GM23338 (cell line): ENCODE results near the gene IGF2BP3. TPM values are rescaled to one million over a fixed set of nuclear protein-coding genes. Genes with fewer than 3 reads are reported as not detected.

Experiments
- ATAC-seq: fragments of 200-7000 bp; cut with Tn5 transposase; 3 replicates; pipeline ENCODE4 v1.9.1; 2020
- DNase-seq: peaks from one replicate; pipeline ENCODE4 v3.0.0-alpha.2; 2015; ENCODE audit warnings: low spot score
- H2AFZ ChIP-seq: fragments of 200-600 bp; sonication (generic); 2 replicates; pipeline ENCODE4 v1.8.0; 2016; ENCODE audit warnings: antibody characterized with exemption, mild to moderate bottlenecking, moderate library complexity
- H3F3A ChIP-seq: fragments of 200-600 bp; sonication (generic); replicated peaks from 2 replicates; pipeline ENCODE4 v1.8.0; 2017; ENCODE audit warnings: antibody characterized with exemption, mixed run types, low read depth
- H3K27ac ChIP-seq: fragments of 200-600 bp; sonication (generic); 2 replicates; pipeline ENCODE4 v1.6.1; 2016; ENCODE audit warnings: low read depth
- H3K27me3 ChIP-seq: fragments of 200-600 bp; sonication (generic); 2 replicates; pipeline ENCODE4 v1.8.0; 2016; ENCODE audit warnings: mild to moderate bottlenecking, mixed run types, moderate library complexity; ENCODE audit not compliant: insufficient read depth
- H3K36me3 ChIP-seq: fragments of 200-600 bp; sonication (generic); 2 replicates; pipeline ENCODE4 v1.8.0; 2016; ENCODE audit warnings: mild to moderate bottlenecking; ENCODE audit not compliant: insufficient read depth
- H3K4me1 ChIP-seq: fragments of 200-600 bp; sonication (generic); 2 replicates; pipeline ENCODE4 v1.8.0; 2016; ENCODE audit warnings: mild to moderate bottlenecking, moderate library complexity; ENCODE audit not compliant: insufficient read depth
- H3K4me2 ChIP-seq: fragments of 200-600 bp; sonication (generic); 2 replicates; pipeline ENCODE4 v1.7.1; 2017; ENCODE audit warnings: mixed run types
- H3K4me3 ChIP-seq: fragments of 200-600 bp; sonication (generic); 2 replicates; pipeline ENCODE4 v1.6.1; 2016; ENCODE audit warnings: mixed run types
- H3K79me2 ChIP-seq: fragments of 200-600 bp; sonication (generic); replicated peaks from 2 replicates; pipeline ENCODE4 v1.8.0; 2017; ENCODE audit warnings: mild to moderate bottlenecking; ENCODE audit not compliant: insufficient read depth
- H3K9me2 ChIP-seq: fragments of 200-600 bp; sonication (generic); 2 replicates; pipeline ENCODE4 v1.8.0; 2017; ENCODE audit not compliant: insufficient read depth
- H4K20me1 ChIP-seq: fragments of 200-600 bp; sonication (generic); replicated peaks from 2 replicates; pipeline ENCODE4 v1.8.0; 2017; ENCODE audit warnings: mild to moderate bottlenecking; ENCODE audit not compliant: insufficient read depth
- H3K27ac Mint-ChIP-seq: 2 replicates; pipeline ENCODE4 v1.8.0; 2020; ENCODE audit warnings: inconsistent platforms, mild to moderate bottlenecking, moderate library complexity, mixed read lengths
- H3K27me3 Mint-ChIP-seq: 3 replicates; pipeline ENCODE4 v1.8.0; 2022; ENCODE audit warnings: low read depth, mild to moderate bottlenecking, moderate library complexity, mixed read lengths, inconsistent platforms; ENCODE audit not compliant: insufficient read depth, poor library complexity
- H3K36me3 Mint-ChIP-seq: 3 replicates; pipeline ENCODE4 v1.8.0; 2021; ENCODE audit warnings: low read depth, mild to moderate bottlenecking, inconsistent platforms, moderate library complexity, mixed read lengths
- H3K4me1 Mint-ChIP-seq: 3 replicates; pipeline ENCODE4 v1.8.0; 2020; ENCODE audit warnings: mild to moderate bottlenecking, inconsistent platforms, mixed read lengths
- H3K4me3 Mint-ChIP-seq: 3 replicates; pipeline ENCODE4 v1.8.0; 2021; ENCODE audit warnings: moderate library complexity, mild to moderate bottlenecking, inconsistent platforms, mixed read lengths
- H3K9me3 Mint-ChIP-seq: 3 replicates; pipeline ENCODE4 v1.8.0; 2020; ENCODE audit warnings: moderate library complexity, mild to moderate bottlenecking, inconsistent platforms, mixed read lengths
- CREB1 ChIP-seq: fragments of 250-450 bp; sonication (Bioruptor Pico); IDR thresholded peaks from 2 replicates; pipeline ENCODE4 v1.5.0; 2020; ENCODE audit warnings: low read depth, mild to moderate bottlenecking, moderate library complexity
- ETS1 ChIP-seq: IDR thresholded peaks from 2 replicates; pipeline ENCODE4 v1.6.1; 2016; ENCODE audit warnings: antibody characterized with exemption
- EZH2 ChIP-seq: fragments of 200-600 bp; sonication (generic); IDR thresholded peaks from one replicate; pipeline ENCODE4 v1.8.0; 2017; ENCODE audit warnings: antibody characterized with exemption, mild to moderate bottlenecking, low read depth; ENCODE audit not compliant: unreplicated experiment
- EZH2phosphoT487 ChIP-seq: fragments of 200-600 bp; sonication (generic); IDR thresholded peaks from one replicate; pipeline ENCODE4 v1.8.1; 2018; ENCODE audit warnings: antibody characterized with exemption; ENCODE audit not compliant: unreplicated experiment
- JUNB ChIP-seq: IDR thresholded peaks from one replicate; pipeline ENCODE4 v1.6.1; 2016; ENCODE audit warnings: antibody characterized with exemption; ENCODE audit not compliant: unreplicated experiment
- NANOG ChIP-seq: IDR thresholded peaks from 2 replicates; pipeline ENCODE4 v1.6.1; 2016; ENCODE audit warnings: antibody characterized with exemption, borderline replicate concordance
- POLR2AphosphoS5 ChIP-seq: IDR thresholded peaks from 2 replicates; pipeline ENCODE4 v1.6.1; 2016; ENCODE audit warnings: antibody characterized with exemption, low read depth
- STAT1 ChIP-seq: IDR thresholded peaks from one replicate; pipeline ENCODE4 v1.6.1; 2016; ENCODE audit warnings: antibody characterized with exemption; ENCODE audit not compliant: unreplicated experiment
- ZNF114 ChIP-seq: fragments of 250-450 bp; sonication (Bioruptor Pico); IDR thresholded peaks from 2 replicates; pipeline ENCODE4 v1.5.0; 2020; ENCODE audit warnings: mild to moderate bottlenecking, moderate library complexity
- ZNF462 ChIP-seq: fragments of 250-450 bp; sonication (Bioruptor Pico); IDR thresholded peaks from 2 replicates; pipeline ENCODE4 v1.5.0; 2020; ENCODE audit warnings: mild to moderate bottlenecking, moderate library complexity
- polyA plus RNA-seq: library from polyadenylated mRNA; unstranded; fragments of >200 nt; fragmentation: Nextera tagmentation; extraction: Ambion mirVana; gene quantifications from 2 replicates; pipeline ENCODE4 v1.2.1, GENCODE V29; 2016
- total RNA-seq: library from RNA; depleted of rRNA; stranded (reverse); fragments of >200 nt; shearing (Covaris generic); gene quantifications from 2 replicates; pipeline ENCODE4 v1.2.3, GENCODE V29; 2014
- TF ChIP-seq, protein P1 (sequence below), 2 experiments: fragments of 200-600 bp in 1 of 2; sonication (generic) in 1 of 2; conservative IDR thresholded peaks; 2 replicates each; pipeline versions ENCODE4 v1.5.1 to v1.6.1; 2016 to 2017; ENCODE audit warnings: antibody characterized with exemption in 2 of 2, low read depth in 2 of 2, mild to moderate bottlenecking in 2 of 2, moderate library complexity in 1 of 2
- TF ChIP-seq, protein P2 (sequence below): IDR thresholded peaks from one replicate; pipeline ENCODE4 v1.6.1; 2018; ENCODE audit warnings: antibody characterized with exemption; ENCODE audit not compliant: unreplicated experiment

IGF2BP3 gene
- total and polyA plus RNA-seq, 2 experiments from 2014 or later = 52.0 to 183 TPM

DNA sequence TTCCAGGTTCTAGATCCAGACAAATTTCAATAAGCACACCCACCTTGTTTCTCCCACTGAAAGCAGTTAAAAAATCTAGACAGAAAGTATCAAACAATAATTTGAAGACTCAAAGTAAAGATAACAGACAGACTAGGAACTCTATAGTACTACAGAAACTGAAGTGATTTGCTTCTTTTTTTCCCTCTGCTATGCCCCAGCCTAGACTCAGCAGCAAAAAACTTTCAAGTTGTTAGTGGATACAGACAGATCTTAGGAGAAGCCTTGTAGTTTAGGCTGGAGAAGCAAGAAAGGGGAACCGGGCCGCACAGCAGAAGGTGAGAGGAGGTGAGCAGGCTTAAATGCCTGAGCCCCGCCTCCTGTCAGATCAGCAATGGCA is 65.1 kb downstream of the IGF2BP3 start:
- Histone ChIP-seq H3K4me1 (no peaks in the 10 kb centered on the region), H3K4me3 (no peak overlapping the region), H3F3A (no peaks in the 10 kb centered on the region), H3K4me2 (no peak overlapping the region), H3K9me2 (no peaks in the 10 kb centered on the region), H3K36me3 (peaks cover 18% of the 10 kb centered on the region), H3K79me2 (peaks cover 97% of the 10 kb centered on the region), H3K27me3 (no peaks in the 10 kb centered on the region), H3K27ac (no peak overlapping the region), H2AFZ (no peak overlapping the region), H4K20me1 (peaks cover 50% of the 10 kb centered on the region)
- DNase-seq (no peak), ATAC-seq (no peak)
- no peak for TF ChIP-seq CREB1 (CRISPR knock-in tag)
- TF ChIP-seq ZNF462 (CRISPR knock-in tag) = no peak
- TF ChIP-seq POLR2AphosphoS5 = no peak
- TF ChIP-seq JUNB = no peak
- TF ChIP-seq EZH2 = no peak
- TF ChIP-seq EZH2phosphoT487 = no peak
- TF ChIP-seq, protein P1, sequence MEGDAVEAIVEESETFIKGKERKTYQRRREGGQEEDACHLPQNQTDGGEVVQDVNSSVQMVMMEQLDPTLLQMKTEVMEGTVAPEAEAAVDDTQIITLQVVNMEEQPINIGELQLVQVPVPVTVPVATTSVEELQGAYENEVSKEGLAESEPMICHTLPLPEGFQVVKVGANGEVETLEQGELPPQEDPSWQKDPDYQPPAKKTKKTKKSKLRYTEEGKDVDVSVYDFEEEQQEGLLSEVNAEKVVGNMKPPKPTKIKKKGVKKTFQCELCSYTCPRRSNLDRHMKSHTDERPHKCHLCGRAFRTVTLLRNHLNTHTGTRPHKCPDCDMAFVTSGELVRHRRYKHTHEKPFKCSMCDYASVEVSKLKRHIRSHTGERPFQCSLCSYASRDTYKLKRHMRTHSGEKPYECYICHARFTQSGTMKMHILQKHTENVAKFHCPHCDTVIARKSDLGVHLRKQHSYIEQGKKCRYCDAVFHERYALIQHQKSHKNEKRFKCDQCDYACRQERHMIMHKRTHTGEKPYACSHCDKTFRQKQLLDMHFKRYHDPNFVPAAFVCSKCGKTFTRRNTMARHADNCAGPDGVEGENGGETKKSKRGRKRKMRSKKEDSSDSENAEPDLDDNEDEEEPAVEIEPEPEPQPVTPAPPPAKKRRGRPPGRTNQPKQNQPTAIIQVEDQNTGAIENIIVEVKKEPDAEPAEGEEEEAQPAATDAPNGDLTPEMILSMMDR (conservative IDR thresholded peaks at IDR 0.05; ENCODE audit: low read depth in 2 of 2) = no peak
- no peak for TF ChIP-seq NANOG
- no peak for TF ChIP-seq STAT1
- no peak for TF ChIP-seq ZNF114 (CRISPR knock-in tag)
- TF ChIP-seq ETS1 = no peak
- TF ChIP-seq, protein P2, sequence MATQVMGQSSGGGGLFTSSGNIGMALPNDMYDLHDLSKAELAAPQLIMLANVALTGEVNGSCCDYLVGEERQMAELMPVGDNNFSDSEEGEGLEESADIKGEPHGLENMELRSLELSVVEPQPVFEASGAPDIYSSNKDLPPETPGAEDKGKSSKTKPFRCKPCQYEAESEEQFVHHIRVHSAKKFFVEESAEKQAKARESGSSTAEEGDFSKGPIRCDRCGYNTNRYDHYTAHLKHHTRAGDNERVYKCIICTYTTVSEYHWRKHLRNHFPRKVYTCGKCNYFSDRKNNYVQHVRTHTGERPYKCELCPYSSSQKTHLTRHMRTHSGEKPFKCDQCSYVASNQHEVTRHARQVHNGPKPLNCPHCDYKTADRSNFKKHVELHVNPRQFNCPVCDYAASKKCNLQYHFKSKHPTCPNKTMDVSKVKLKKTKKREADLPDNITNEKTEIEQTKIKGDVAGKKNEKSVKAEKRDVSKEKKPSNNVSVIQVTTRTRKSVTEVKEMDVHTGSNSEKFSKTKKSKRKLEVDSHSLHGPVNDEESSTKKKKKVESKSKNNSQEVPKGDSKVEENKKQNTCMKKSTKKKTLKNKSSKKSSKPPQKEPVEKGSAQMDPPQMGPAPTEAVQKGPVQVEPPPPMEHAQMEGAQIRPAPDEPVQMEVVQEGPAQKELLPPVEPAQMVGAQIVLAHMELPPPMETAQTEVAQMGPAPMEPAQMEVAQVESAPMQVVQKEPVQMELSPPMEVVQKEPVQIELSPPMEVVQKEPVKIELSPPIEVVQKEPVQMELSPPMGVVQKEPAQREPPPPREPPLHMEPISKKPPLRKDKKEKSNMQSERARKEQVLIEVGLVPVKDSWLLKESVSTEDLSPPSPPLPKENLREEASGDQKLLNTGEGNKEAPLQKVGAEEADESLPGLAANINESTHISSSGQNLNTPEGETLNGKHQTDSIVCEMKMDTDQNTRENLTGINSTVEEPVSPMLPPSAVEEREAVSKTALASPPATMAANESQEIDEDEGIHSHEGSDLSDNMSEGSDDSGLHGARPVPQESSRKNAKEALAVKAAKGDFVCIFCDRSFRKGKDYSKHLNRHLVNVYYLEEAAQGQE = no peak
- Mint-ChIP-seq H3K9me3 (peaks cover 35% of the 10 kb centered on the region), H3K4me1 (peaks cover 7% of the 10 kb centered on the region; the same call in 2 of the 3 replicates), H3K27me3 (no peaks in the 10 kb centered on the region), H3K4me3 (no peak overlapping the region), H3K36me3 (peaks cover 87% of the 10 kb centered on the region), H3K27ac (peak overlapping the region; percentile 20; the same call in 1 of the 2 replicates)
